ENCODE results near the gene PPID.
"Not testable (repeated sequence)": the region's sequence is repeated elsewhere in the genome, so short reads cannot be mapped to it uniquely, and the experiment has no call there.

The PPID gene

GRCh38 chr4:158728236-158728635 lies 5.0 kb upstream of the PPID start:
- H3K27ac ChIP-seq = no peak overlapping the region
- TF ChIP-seq ZFX (IDR thresholded peaks at IDR 0.05; ENCODE audit: borderline replicate concordance) (no peak), CTCF (IDR thresholded peaks at IDR 0.05) (no peak)

GRCh38 chr4:158726633-158727032 lies 3.4 kb upstream of the PPID start:
- no peak overlapping the region for H3K27ac ChIP-seq
- TF ChIP-seq ZFX (IDR thresholded peaks at IDR 0.05; ENCODE audit: borderline replicate concordance) (no peak), CTCF (IDR thresholded peaks at IDR 0.05) (no peak)

- H3K27ac ChIP-seq = no peak overlapping the region
- TF ChIP-seq CTCF (IDR thresholded peaks at IDR 0.05) (no peak), ZFX (IDR thresholded peaks at IDR 0.05; ENCODE audit: borderline replicate concordance) (no peak)
Observed at GRCh38 chr4:158724637-158725036, 1.4 kb upstream of the PPID start.

GRCh38 chr4:158722291-158722916 lies 792 bp downstream of the PPID start:
- TF ChIP-seq ZFX (IDR thresholded peaks at IDR 0.05; ENCODE audit: borderline replicate concordance) (no peak), CTCF (IDR thresholded peaks at IDR 0.05) (no peak)
- peak overlapping the region; percentile 93 for H3K27ac ChIP-seq

GRCh38 chr4:158721680-158722079 lies 1.5 kb downstream of the PPID start:
- TF ChIP-seq CTCF (IDR thresholded peaks at IDR 0.05) (no peak), ZFX (IDR thresholded peaks at IDR 0.05; ENCODE audit: borderline replicate concordance) (no peak)
- H3K27ac ChIP-seq = no peak overlapping the region

- no peak for TF ChIP-seq ZFX (IDR thresholded peaks at IDR 0.05; ENCODE audit: borderline replicate concordance)
- no peak overlapping the region for H3K27ac ChIP-seq
Observed at GRCh38 chr4:158715802-158716201, 7.4 kb downstream of the PPID start.

GRCh38 chr4:158714937-158715336 lies 8.3 kb downstream of the PPID start:
- H3K27ac ChIP-seq = no peak overlapping the region
- TF ChIP-seq ZFX (IDR thresholded peaks at IDR 0.05; ENCODE audit: borderline replicate concordance) (no peak), CTCF (IDR thresholded peaks at IDR 0.05) (no peak)

- H3K27ac ChIP-seq = not testable (repeated sequence)
Observed at GRCh38 chr4:158712622-158713021, 10.6 kb downstream of the PPID start.

Data from 22Rv1 (cell line).